Spleen (tissue), 7 donors: ENCODE results near the gene SAP30BP.

Experiments used
- CTCF ChIP-seq, 11 experiments: fragments of 200-600 bp in 7 of 11; fragments of 450-650 bp in 4 of 11; sonication (generic) in 4 of 11; IDR thresholded peaks in 8 of 11; conservative IDR thresholded peaks in 3 of 11; 1 replicate in 7 of 11; 2 replicates in 4 of 11; pipeline versions ENCODE4 v1.4.0 to v1.8.0; 2016 to 2021; ENCODE audit warnings: antibody characterized with exemption in 11 of 11, inconsistent platforms in 4 of 11, mild to moderate bottlenecking in 1 of 11
- POLR2AphosphoS5 ChIP-seq, 3 donors: sonication (generic); formaldehyde crosslinking; IDR thresholded peaks; one replicate each; pipeline ENCODE4 v1.5.1; 2017; ENCODE audit warnings: antibody characterized with exemption in 3 of 3
- donor health status: DM: no; HTN: no; CAD: no; lungs with moderate emphysema.
- donor health status: DM: no; HTN: no; CAD: no.
- donor health status: DM: no; HTN: no; CAD: no.

DNA sequence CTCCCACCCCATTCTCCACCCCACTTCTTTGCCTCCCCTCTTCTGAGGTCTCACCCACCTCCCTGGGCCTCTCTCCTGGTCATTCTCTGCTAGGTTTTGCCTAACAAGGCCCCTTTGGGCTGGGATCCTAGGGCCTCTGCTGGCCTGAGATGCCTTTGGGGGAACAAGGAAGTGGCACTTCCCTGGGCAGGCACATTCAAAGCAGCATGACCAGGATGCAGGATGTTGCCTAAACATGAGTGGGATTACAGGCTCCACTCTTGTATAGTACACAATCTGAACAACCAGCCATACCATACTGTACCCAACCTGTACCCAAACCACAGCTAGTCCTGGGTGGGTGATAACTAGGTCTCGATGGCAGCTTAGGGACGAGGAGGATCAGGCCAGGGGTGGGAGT lies 88.9 kb downstream of the SAP30BP start:
- TF ChIP-seq CTCF (IDR thresholded peaks at IDR 0.05 in 8 of 11, conservative IDR thresholded peaks at IDR 0.05 in 3 of 11) (no peak), POLR2AphosphoS5 (IDR thresholded peaks at IDR 0.05) (no peak)
